ENCODE data around the gene MIB2. TPM values are rescaled to one million over a fixed set of nuclear protein-coding genes. Genes with fewer than 3 reads are reported as not detected.
"Not testable (repeated sequence)": the region's sequence is repeated elsewhere in the genome, so short reads cannot be mapped to it uniquely, and the experiment has no call there.

Gene MIB2
- total RNA-seq, 1 donor from 2014 or later = 88.7 TPM

GRCh38 chr1:1629430-1630190 is 14.3 kb downstream of the MIB2 start:
- intact Hi-C loops (cut with DNase I) = no loop called here
- Histone ChIP-seq H3K36me3 (peaks cover 7% of the 10 kb centered on the region), H3K9me3 (no peaks in the 10 kb centered on the region), H3K4me1 (peaks cover 2% of the 10 kb centered on the region), H3K27me3 (peaks cover 10% of the 10 kb centered on the region), H3K27ac (peak overlapping the region; percentile 26), H3K4me3 (peak overlapping the region; percentile 25)
- ATAC-seq (peak; percentile 22), DNase-seq (peak; percentile 78)
- no peak for TF ChIP-seq CTCF (IDR thresholded peaks at IDR 0.05)

- ATAC-seq (peak; percentile 42), DNase-seq (peak; percentile 85)
- Histone ChIP-seq H3K4me1 (peaks cover 2% of the 10 kb centered on the region), H3K27me3 (peaks cover 10% of the 10 kb centered on the region), H3K4me3 (peak overlapping the region; percentile 43), H3K27ac (peak overlapping the region; percentile 84), H3K36me3 (peaks cover 7% of the 10 kb centered on the region), H3K9me3 (no peaks in the 10 kb centered on the region)
- intact Hi-C loops (cut with DNase I) = no loop called here
- TF ChIP-seq CTCF (IDR thresholded peaks at IDR 0.05) = no peak
These were observed 15.1 kb downstream of the MIB2 start for GRCh38 chr1:1630191-1630964.

- H3K36me3 ChIP-seq = peaks cover 7% of the 10 kb centered on the region
- peak overlapping the region; percentile 43 for H3K4me3 ChIP-seq
- peak; percentile 1 for ATAC-seq
- peak; percentile 77 for DNase-seq
- H3K27me3 ChIP-seq = peaks cover 10% of the 10 kb centered on the region
- no peak for TF ChIP-seq CTCF (IDR thresholded peaks at IDR 0.05)
- H3K9me3 ChIP-seq = no peaks in the 10 kb centered on the region
- H3K4me1 ChIP-seq = peaks cover 2% of the 10 kb centered on the region
- H3K27ac ChIP-seq = peak overlapping the region; percentile 84
- intact Hi-C loops (cut with DNase I) = no loop called here
These were observed 15.9 kb downstream of the MIB2 start for GRCh38 chr1:1630965-1631781.

- no peak for ATAC-seq
- Histone ChIP-seq H3K4me1 (peaks cover 2% of the 10 kb centered on the region), H3K36me3 (peaks cover 13% of the 10 kb centered on the region), H3K9me3 (no peaks in the 10 kb centered on the region), H3K27me3 (peaks cover 10% of the 10 kb centered on the region), H3K4me3 (peak within 1 kb of the TSS; percentile 43), H3K27ac (peak within 1 kb of the TSS; percentile 84)
- intact Hi-C loops (cut with DNase I) = no loop called here
- DNase-seq = peak; percentile 70
- TF ChIP-seq CTCF (IDR thresholded peaks at IDR 0.05) = no peak
These were observed 16.6 kb downstream of the MIB2 start, which contains the start of gene MMP23B for GRCh38 chr1:1631782-1632420. Gene MMP23B (plus strand): TSS chr1:1632173. CDS start chr1:1632219, 46 bp downstream.

- H3K4me1 ChIP-seq; intact Hi-C loops (cut with DNase I); DNase-seq; H3K4me3 ChIP-seq; H3K27me3 ChIP-seq; H3K27ac ChIP-seq; H3K9me3 ChIP-seq: not testable (repeated sequence)
- peak; percentile 42 for ATAC-seq
- H3K36me3 ChIP-seq = peaks cover 16% of the 10 kb centered on the region
These were observed 18.1 kb downstream of the MIB2 start for GRCh38 chr1:1633409-1633808.

- H3K36me3 ChIP-seq = peaks cover 14% of the 10 kb centered on the region
- H3K4me1 ChIP-seq; H3K9me3 ChIP-seq; H3K27me3 ChIP-seq; H3K4me3 ChIP-seq; H3K27ac ChIP-seq; intact Hi-C loops (cut with DNase I); ATAC-seq: not testable (repeated sequence)
- peak; percentile 55 for DNase-seq
These were observed 19.3 kb downstream of the MIB2 start for GRCh38 chr1:1634613-1635012.

GRCh38 chr1:1636621-1637478 is 21.6 kb downstream of the MIB2 start:
- H3K27me3 ChIP-seq; H3K27ac ChIP-seq; H3K4me1 ChIP-seq; ATAC-seq; intact Hi-C loops (cut with DNase I); H3K4me3 ChIP-seq; H3K9me3 ChIP-seq: not testable (repeated sequence)
- DNase-seq = peak; percentile 52
- peaks cover 14% of the 10 kb centered on the region for H3K36me3 ChIP-seq

- H3K36me3 ChIP-seq = peaks cover 14% of the 10 kb centered on the region
- H3K4me1 ChIP-seq; H3K4me3 ChIP-seq; intact Hi-C loops (cut with DNase I); ATAC-seq; H3K27ac ChIP-seq; H3K9me3 ChIP-seq; H3K27me3 ChIP-seq: not testable (repeated sequence)
- peak; percentile 41 for DNase-seq
These were observed 22.2 kb downstream of the MIB2 start for GRCh38 chr1:1637479-1637875.
